Measurements from ENCODE around the gene GORASP2. TPM values are rescaled to one million over a fixed set of nuclear protein-coding genes. Genes with fewer than 3 reads are reported as not detected.
"Not testable (repeated sequence)": the region's sequence is repeated elsewhere in the genome, so short reads cannot be mapped to it uniquely, and the experiment has no call there.

The GORASP2 gene
- total RNA-seq, 4 donors from 2014 or later: 30.6 to 45.2 (median 35.3) TPM

DNA sequence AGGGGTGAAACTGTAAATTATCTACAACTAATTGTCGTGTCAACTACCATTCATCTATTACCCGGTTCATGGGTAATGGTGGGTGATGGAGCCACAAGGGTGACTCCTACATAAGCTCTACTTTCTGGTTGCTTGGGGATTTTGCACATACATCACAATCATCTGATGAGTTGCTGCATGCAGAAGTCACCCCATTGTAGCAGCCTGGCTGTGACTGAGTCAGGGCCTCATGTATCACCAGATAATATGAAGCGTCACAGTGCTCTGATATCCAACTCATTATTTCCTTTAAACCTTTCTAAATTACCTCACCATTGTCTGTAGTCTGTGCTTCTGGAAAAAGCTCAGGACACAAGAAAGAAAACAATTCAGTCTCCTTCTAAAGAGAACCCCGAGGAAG, 32.4 kb upstream of the GORASP2 start:
- H3K4me3 ChIP-seq: no peak overlapping the region
- TF ChIP-seq, protein P1, sequence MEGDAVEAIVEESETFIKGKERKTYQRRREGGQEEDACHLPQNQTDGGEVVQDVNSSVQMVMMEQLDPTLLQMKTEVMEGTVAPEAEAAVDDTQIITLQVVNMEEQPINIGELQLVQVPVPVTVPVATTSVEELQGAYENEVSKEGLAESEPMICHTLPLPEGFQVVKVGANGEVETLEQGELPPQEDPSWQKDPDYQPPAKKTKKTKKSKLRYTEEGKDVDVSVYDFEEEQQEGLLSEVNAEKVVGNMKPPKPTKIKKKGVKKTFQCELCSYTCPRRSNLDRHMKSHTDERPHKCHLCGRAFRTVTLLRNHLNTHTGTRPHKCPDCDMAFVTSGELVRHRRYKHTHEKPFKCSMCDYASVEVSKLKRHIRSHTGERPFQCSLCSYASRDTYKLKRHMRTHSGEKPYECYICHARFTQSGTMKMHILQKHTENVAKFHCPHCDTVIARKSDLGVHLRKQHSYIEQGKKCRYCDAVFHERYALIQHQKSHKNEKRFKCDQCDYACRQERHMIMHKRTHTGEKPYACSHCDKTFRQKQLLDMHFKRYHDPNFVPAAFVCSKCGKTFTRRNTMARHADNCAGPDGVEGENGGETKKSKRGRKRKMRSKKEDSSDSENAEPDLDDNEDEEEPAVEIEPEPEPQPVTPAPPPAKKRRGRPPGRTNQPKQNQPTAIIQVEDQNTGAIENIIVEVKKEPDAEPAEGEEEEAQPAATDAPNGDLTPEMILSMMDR (IDR thresholded peaks at IDR 0.05): no peak
- TF ChIP-seq POLR2A (IDR thresholded peaks at IDR 0.05): no peak
- no peaks in the 10 kb centered on the region for H3K9me3 ChIP-seq
- H3K27me3 ChIP-seq: no peaks in the 10 kb centered on the region
- H3K36me3 ChIP-seq: no peaks in the 10 kb centered on the region
- no peak overlapping the region for H3K27ac ChIP-seq
- no peak for DNase-seq
- H3K4me1 ChIP-seq: no peaks in the 10 kb centered on the region

DNA sequence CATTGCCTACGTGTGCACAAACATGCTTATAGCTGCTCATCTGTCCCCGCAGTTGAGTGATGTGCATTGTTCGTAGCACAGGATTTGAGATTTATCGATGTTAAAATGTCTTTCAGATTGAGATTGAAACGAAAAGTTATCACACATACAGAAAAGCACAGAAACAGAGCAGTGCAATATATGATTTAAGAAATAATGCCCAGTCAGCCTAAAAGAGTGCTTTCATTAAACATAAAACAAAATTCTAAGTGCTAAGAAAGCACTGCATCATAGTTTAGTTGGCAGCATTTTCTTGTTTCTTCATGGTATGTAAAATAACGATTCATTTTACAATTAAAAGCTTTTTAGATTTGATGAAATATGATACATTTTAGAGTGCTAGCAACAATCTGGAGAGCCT, 31.9 kb upstream of the GORASP2 start:
- DNase-seq: no peak
- Histone ChIP-seq H3K27ac (no peak overlapping the region), H3K4me3 (no peak overlapping the region), H3K9me3 (no peaks in the 10 kb centered on the region), H3K4me1 (no peaks in the 10 kb centered on the region), H3K36me3 (no peaks in the 10 kb centered on the region), H3K27me3 (no peaks in the 10 kb centered on the region)
- TF ChIP-seq POLR2A (IDR thresholded peaks at IDR 0.05): no peak
- TF ChIP-seq, protein P1 (IDR thresholded peaks at IDR 0.05): no peak

DNA sequence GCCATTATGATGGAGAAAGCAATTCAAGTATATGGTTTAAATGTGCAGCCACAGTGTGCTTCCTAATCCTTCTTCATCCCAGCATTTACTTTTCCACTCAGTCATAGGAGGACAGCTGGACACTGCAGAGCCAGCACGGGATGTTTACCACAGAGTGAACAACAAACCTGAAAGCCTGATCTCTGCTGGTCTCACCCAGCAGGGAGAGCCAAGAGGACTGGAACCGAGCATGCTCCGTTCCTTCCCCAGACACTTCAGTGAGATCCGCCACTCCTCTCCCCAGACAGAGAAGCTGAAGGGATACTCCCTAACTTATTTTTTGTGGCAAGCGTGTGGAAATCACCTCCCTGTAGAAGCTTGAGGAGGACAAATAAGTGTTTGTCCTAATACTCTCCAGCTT, 23.2 kb upstream of the GORASP2 start:
- Histone ChIP-seq H3K9me3 (peaks cover 0 to 13% (median 0%) of the 10 kb centered on the region in 4 donors), H3K4me1 (no peaks in the 10 kb centered on the region), H3K36me3 (no peaks in the 10 kb centered on the region), H3K4me3 (no peak overlapping the region), H3K27ac (no peak overlapping the region), H3K27me3 (no peaks in the 10 kb centered on the region)
- no peak for DNase-seq
- no peak for TF ChIP-seq POLR2A (IDR thresholded peaks at IDR 0.05)
- TF ChIP-seq, protein P1 (IDR thresholded peaks at IDR 0.05): no peak

DNA sequence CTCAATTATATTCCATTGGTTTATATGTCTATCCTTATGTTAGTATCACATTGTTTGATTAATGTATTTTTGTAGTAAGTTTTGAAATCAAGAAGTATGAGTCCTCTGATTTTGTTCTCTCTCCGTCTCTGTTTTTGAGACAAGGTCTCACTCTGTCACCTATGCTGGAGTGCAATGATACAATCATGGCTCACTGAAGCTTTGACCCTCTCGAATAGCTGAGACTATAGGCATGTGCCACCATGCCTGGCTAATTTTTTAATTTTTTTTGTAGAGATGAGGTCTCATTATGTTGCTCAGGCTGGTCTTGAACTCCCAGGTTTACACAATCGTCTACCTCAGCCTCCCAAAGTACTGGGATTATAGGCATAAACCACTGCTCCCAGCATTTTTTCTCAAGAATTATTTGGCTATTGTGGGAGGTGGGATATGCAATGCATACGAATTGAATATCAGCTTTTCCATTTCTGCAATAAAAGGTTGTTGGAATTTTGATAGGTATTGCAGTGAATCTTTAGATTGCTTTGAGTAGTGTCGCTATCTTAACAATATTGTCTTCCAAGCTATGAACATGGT, 17.7 kb upstream of the GORASP2 start:
- Histone ChIP-seq H3K9me3 (peaks cover 0 to 13% (median 6%) of the 10 kb centered on the region in 4 donors), H3K4me1 (no peaks in the 10 kb centered on the region), H3K27ac (no peak overlapping the region), H3K27me3 (no peaks in the 10 kb centered on the region), H3K4me3 (no peak overlapping the region), H3K36me3 (no peaks in the 10 kb centered on the region)
- no peak for DNase-seq
- TF ChIP-seq, protein P1 (IDR thresholded peaks at IDR 0.05): no peak
- no peak for TF ChIP-seq POLR2A (IDR thresholded peaks at IDR 0.05)

DNA sequence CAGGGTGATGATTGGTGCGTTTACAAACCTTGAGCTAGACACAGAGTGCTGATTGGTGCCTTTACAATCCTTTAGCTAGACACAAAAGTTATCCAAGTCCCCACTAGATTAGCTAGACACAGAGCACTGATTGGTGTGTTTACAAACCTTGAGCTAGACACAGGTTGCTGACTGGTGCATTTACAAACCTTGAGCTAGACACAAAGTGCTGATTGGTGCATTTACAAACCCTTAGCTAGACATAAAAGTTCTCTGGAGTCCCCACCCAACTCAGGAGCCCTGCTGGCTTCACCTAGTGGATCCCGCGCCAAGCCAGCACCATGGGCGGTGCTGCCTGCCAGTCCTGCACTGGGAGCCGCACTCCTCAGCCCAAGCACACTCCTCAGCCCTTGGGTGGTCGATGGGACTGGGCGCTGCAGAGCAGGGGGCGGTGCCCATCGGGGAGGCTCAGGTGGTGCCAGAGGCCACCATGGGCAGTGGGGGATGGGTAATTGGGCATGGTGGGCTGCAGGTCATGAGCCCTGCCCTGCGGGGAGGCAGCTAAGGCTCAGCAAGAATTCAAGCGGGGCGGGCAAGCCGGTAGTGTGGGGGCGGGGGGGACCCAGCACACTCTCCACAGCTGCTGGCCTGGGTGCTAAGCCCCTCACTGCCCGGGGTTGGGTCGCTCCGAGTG, 13.9 kb upstream of the GORASP2 start:
- H3K36me3 ChIP-seq, DNase-seq, H3K4me3 ChIP-seq, H3K27ac ChIP-seq, H3K4me1 ChIP-seq, H3K27me3 ChIP-seq: not testable (repeated sequence)
- H3K9me3 ChIP-seq: peaks cover 0 to 22% (median 8%) of the 10 kb centered on the region in 4 donors

DNA sequence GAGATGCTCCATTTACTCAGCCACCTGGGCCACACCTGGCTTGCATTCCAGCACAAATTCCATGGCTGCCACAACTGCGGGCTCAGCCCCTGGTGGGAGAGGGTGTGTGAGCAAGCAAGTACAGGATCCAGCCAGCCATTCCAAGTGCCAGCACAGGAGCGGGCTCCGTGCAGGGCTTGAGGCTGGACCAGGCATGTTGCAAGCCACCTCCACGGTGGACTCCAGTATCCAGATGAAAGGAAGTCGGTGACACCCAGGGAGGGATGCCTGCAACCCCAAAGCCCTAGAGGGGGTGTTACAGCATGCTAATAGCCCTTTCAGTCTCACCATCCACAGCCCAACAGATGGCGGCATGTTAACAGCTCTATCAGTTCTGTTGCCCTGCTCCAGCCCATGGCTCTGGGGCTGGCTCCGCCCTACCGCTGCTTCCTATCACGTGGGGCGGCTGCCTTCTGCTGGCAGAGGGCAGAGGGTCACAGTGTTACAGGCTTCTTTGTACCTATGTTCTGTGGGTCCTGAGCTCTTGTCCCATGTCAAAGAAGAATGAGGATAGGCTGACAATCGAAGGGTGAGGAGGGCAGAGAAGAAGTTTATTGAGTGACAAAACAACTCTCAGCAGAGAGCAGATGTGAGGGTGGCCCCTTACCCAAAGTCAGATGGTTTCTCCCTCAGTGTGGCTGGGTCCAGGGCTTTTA, 11.7 kb upstream of the GORASP2 start:
- no peaks in the 10 kb centered on the region for H3K36me3 ChIP-seq
- TF ChIP-seq, protein P1 (IDR thresholded peaks at IDR 0.05): no peak
- no peak for TF ChIP-seq POLR2A (IDR thresholded peaks at IDR 0.05)
- H3K27me3 ChIP-seq: no peaks in the 10 kb centered on the region
- H3K9me3 ChIP-seq: peaks cover 0 to 22% (median 5%) of the 10 kb centered on the region in 4 donors
- H3K4me3 ChIP-seq: no peak overlapping the region
- H3K4me1 ChIP-seq: no peaks in the 10 kb centered on the region
- no peak overlapping the region for H3K27ac ChIP-seq
- DNase-seq: no peak

All from Peyer's patch (tissue), 4 donors.